H1 (cell line): Measurements from ENCODE around the gene DBF4B. TPM values are rescaled to one million over a fixed set of nuclear protein-coding genes. Genes with fewer than 3 reads are reported as not detected.

Experiments used
- MAX ChIP-seq: IDR thresholded peaks from 2 replicates; pipeline ENCODE4 v1.6.1; 2012; ENCODE audit warnings: inconsistent platforms
- NANOG ChIP-seq: IDR thresholded peaks from 2 replicates; pipeline ENCODE4 v1.6.1; 2011; ENCODE audit warnings: low read length, low read depth, mild to moderate bottlenecking, inconsistent platforms; ENCODE audit not compliant: insufficient read depth, poor library complexity, severe bottlenecking
- POLR2AphosphoS5 ChIP-seq: IDR thresholded peaks from 2 replicates; pipeline ENCODE4 v1.6.1; 2011; ENCODE audit warnings: low read depth, low read length
- RNF2 ChIP-seq: fragments of 200-900, 300-1000 bp; sonication (generic); IDR thresholded peaks from 2 replicates; pipeline ENCODE4 v1.7.1; 2016; ENCODE audit warnings: borderline replicate concordance, low read depth, mild to moderate bottlenecking, antibody characterized with exemption, low read length; ENCODE audit not compliant: poor library complexity, severe bottlenecking; ENCODE audit errors: missing control alignments
- SAP30 ChIP-seq: fragments of 300-600 bp; sonication (generic); IDR thresholded peaks from 2 replicates; pipeline ENCODE4 v1.7.1; 2012; ENCODE audit warnings: low read length, moderate library complexity, mild to moderate bottlenecking, inconsistent platforms; ENCODE audit not compliant: insufficient read depth, insufficient replicate concordance
- polyA plus RNA-seq, 7 experiments: library from polyadenylated mRNA; depleted of rRNA in 3 of 7; stranded (reverse) in 5 of 7; unstranded in 2 of 7; fragments of >200 nt in 5 of 7; fragments of 200-250 nt in 2 of 7; gene quantifications; 1 replicate in 5 of 7; 2 replicates in 1 of 7; 4 replicates in 1 of 7; pipeline versions ENCODE4 v1.2.1 to v1.2.3, GENCODE V29; 2011 to 2013; ENCODE audit warnings: missing spikeins in 2 of 7, mixed read lengths in 2 of 7
- total RNA-seq: library from RNA; stranded (reverse); fragmentation: NEBNext Ultra II Directional; extraction: Animal tissue kit (Norgen Biotek cat#: 25700); gene quantifications from 2 replicates; pipeline ENCODE4 v1.2.1, GENCODE V29; 2021

Gene DBF4B
- total and polyA plus RNA-seq, 2 of the 8 experiments (the other 6 are each of a cell fraction or from before 2014, with no cell fraction given), result 20.2 to 26.9 TPM

GRCh38 chr17:44785921-44786320, 77.5 kb downstream of the DBF4B start (continued):
- TF ChIP-seq RNF2 (no peak), NANOG (no peak), POLR2AphosphoS5 (no peak), MAX (no peak), SAP30 (no peak)
